Stomach (tissue), 9 donors: ENCODE results near the gene RNPEPL1. TPM values are rescaled to one million over a fixed set of nuclear protein-coding genes. Genes with fewer than 3 reads are reported as not detected.

Experiments used
- DNase-seq, 2 donors: peaks; one replicate each; pipeline versions ENCODE4 v3.0.0 to v3.0.0-alpha.2; 2013 to 2019
- H3K27ac ChIP-seq, 5 donors: fragments of 200-600 bp in 4 of 5; sonication (generic) in 4 of 5; one replicate each; pipeline ENCODE4 v1.5.1; 2013 to 2019; ENCODE audit warnings: mild to moderate bottlenecking in 1 of 5, moderate library complexity in 1 of 5
- H3K27me3 ChIP-seq, 3 donors: fragments of 200-600 bp; sonication (generic); one replicate each; pipeline ENCODE4 v1.5.1; 2017 to 2019; ENCODE audit warnings: mixed run types in 1 of 3
- H3K36me3 ChIP-seq, 4 donors: fragments of 200-600 bp; sonication (generic); 1 replicate in 3 of 4; 2 replicates in 1 of 4; pipeline ENCODE4 v1.5.1; 2016 to 2019
- H3K4me1 ChIP-seq, 4 donors: fragments of 200-600 bp; sonication (generic); one replicate each; pipeline ENCODE4 v1.5.1; 2016 to 2019
- H3K4me3 ChIP-seq, 4 donors: fragments of 200-600 bp; sonication (generic) in 3 of 4; one replicate each; pipeline ENCODE4 v1.5.1; 2016 to 2019; ENCODE audit warnings: mild to moderate bottlenecking in 1 of 4
- H3K9me3 ChIP-seq, 4 donors: fragments of 200-600 bp; sonication (generic); one replicate each; pipeline ENCODE4 v1.5.1; 2016 to 2019
- CTCF ChIP-seq, 7 experiments: fragments of 450-650 bp in 4 of 7; fragments of 200-600 bp in 3 of 7; sonication (generic) in 3 of 7; IDR thresholded peaks; one replicate each; pipeline ENCODE4 v1.5.1; 2016 to 2019; ENCODE audit warnings: antibody characterized with exemption in 7 of 7, control low read depth in 2 of 7, mild to moderate bottlenecking in 1 of 7
- EP300 ChIP-seq: sonication (generic); formaldehyde crosslinking; IDR thresholded peaks from one replicate; pipeline ENCODE4 v1.6.1; 2017; ENCODE audit warnings: antibody characterized with exemption
- POLR2A ChIP-seq, 4 donors: fragments of 450-650 bp; IDR thresholded peaks; one replicate each; pipeline ENCODE4 v1.6.1; 2016; ENCODE audit warnings: antibody characterized with exemption in 4 of 4, control low read depth in 2 of 4, mild to moderate bottlenecking in 1 of 4, moderate library complexity in 1 of 4
- POLR2AphosphoS5 ChIP-seq, 3 donors: sonication (generic); formaldehyde crosslinking; IDR thresholded peaks; one replicate each; pipeline ENCODE4 v1.6.1; 2016; ENCODE audit warnings: antibody characterized with exemption in 3 of 3
- WGBS, 5 donors: extraction: QIAGEN DNeasy Blood & Tissue Kit in 3 of 5; methylation state at CpG; one replicate each; pipeline versions ENCODE4 v1.1.5 to v1.1.7; 2013 to 2018; 5-methylcytosine and 5-hydroxymethylcytosine counted together
- intact Hi-C: fragments of 100-400 bp; cut with DNase I; formaldehyde crosslinking; loops from one replicate; pipeline ENCODE4 v1.15.1; 2023; ENCODE audit warnings: low total_unique reads
- polyA plus RNA-seq, 3 donors: library from polyadenylated mRNA; stranded (reverse); fragments of 200-250 nt; gene quantifications; one replicate each; pipeline ENCODE4 v1.2.3, GENCODE V29; 2013
- total RNA-seq, 5 donors: library from RNA; depleted of rRNA; stranded (reverse); fragments of >200 nt; gene quantifications; one replicate each; pipeline versions ENCODE4 v1.1.0 to v1.2.3, GENCODE V29; 2014 to 2016
- donor health status: healthy with polysubstance abuse.
- donor health status: Bipolar disorder and iron deficiency.
- donor health status: healthy.

RNPEPL1 gene
- total and polyA plus RNA-seq, 8 donors: 32.7 to 196 (median 124) TPM

DNA sequence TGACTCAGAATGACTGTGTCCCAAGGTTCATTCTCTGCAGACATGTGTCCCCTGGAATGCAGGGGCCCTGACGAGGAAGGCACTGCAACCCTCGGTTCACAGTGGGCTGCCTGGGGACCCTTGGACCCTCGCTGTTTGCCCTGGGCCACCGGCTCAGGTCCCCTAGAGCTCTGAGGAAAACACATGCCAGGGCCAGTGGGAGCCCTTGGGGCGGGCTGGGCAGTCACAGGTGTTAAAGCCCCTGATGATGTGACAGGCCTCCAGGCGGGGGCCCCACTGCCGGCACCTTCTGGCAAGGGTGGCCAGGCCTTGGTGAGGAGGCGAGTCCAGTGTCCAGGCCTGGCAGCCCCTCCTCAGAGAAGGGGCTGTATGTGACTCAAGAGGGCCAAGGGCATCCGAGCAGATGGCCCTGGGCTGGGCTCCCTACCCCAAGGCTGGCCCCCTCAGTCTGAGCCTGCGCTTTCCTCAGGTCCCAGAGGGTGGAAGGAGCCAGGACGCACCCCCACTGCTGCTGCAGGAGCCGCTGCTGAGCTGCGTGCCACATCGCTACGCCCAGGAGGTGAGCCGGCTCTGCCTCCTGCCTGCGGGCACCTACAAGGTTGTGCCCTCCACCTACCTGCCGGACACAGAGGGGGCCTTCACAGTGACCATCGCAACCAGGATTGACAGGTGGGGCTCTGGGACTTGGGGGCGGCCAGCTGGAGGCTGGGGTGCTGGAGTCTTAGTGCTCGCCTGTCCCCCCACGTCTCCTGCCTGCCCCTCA is 29.3 kb downstream of the RNPEPL1 start:
- Histone ChIP-seq H3K4me3 (no peak overlapping the region), H3K9me3 (no peaks in the 10 kb centered on the region), H3K36me3 (peaks cover 16 to 96% (median 82%) of the 10 kb centered on the region in 4 donors), H3K4me1 (peaks cover 10 to 42% (median 33%) of the 10 kb centered on the region in 4 donors), H3K27ac (no peak overlapping the region), H3K27me3 (no peaks in the 10 kb centered on the region)
- no peak for TF ChIP-seq EP300
- no peak for TF ChIP-seq POLR2AphosphoS5 (IDR thresholded peaks at IDR 0.05)
- TF ChIP-seq POLR2A (IDR thresholded peaks at IDR 0.05): no peak
- TF ChIP-seq CTCF (IDR thresholded peaks at IDR 0.05): no peak
- no peak for DNase-seq
- intact Hi-C loops: no loop called here
- 90 to 100% (median 93%) methylated on average over 7 to 22 of the region's 22 CpGs for WGBS, 5 donors

DNA sequence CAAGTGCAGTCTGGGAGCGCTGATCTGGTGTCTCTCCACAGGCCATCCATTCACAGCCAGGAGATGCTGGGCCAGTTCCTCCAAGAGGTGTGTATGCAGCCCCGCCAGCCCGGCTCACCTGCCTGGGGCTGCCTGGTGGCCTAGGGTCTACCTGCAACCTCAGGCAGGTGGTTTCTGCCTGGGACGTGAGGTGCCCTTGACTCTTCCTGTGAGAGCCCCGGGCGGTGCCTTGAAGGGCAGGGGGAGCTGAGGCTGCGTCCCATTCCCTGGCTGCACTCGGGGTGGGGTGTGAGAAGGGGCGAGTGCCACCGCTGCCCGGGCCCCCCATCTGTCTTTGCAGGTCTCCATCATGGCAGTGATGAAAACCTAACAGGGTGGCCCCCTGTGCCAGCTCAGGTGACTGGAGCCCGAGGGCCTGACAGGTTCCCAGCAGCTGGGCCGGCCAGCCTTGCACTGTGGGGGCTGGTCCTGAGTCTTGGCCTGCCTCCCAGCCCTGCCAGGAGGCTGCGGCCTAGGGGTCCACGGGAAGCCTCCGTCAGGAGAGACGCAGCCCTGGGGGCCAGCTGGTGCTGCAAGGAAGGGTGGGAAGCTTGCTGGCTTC is 30.1 kb downstream of the RNPEPL1 start:
- DNase-seq: no peak
- H3K27ac ChIP-seq: no peak overlapping the region
- WGBS, 5 donors: 94 to 97% (median 96%) methylated on average over 11 to 17 of the region's 17 CpGs
- H3K27me3 ChIP-seq: no peaks in the 10 kb centered on the region
- intact Hi-C loops: no loop called here
- peaks cover 14 to 44% (median 33%) of the 10 kb centered on the region in 4 donors for H3K4me1 ChIP-seq
- no peak overlapping the region for H3K4me3 ChIP-seq
- TF ChIP-seq POLR2AphosphoS5 (IDR thresholded peaks at IDR 0.05) (no peak), EP300 (no peak), CTCF (IDR thresholded peaks at IDR 0.05) (no peak), POLR2A (IDR thresholded peaks at IDR 0.05) (no peak)
- peaks cover 16 to 94% (median 74%) of the 10 kb centered on the region in 4 donors for H3K36me3 ChIP-seq
- H3K9me3 ChIP-seq: no peaks in the 10 kb centered on the region

- H3K36me3 ChIP-seq: peaks cover 16 to 87% (median 66%) of the 10 kb centered on the region in 4 donors
- no peak overlapping the region for H3K4me3 ChIP-seq
- peaks cover 18 to 45% (median 36%) of the 10 kb centered on the region in 4 donors for H3K4me1 ChIP-seq
- DNase-seq: no peak
- TF ChIP-seq POLR2AphosphoS5 (IDR thresholded peaks at IDR 0.05): no peak
- no peak for TF ChIP-seq POLR2A (IDR thresholded peaks at IDR 0.05)
- TF ChIP-seq CTCF (IDR thresholded peaks at IDR 0.05): no peak
- TF ChIP-seq EP300: no peak
- H3K27ac ChIP-seq: no peak overlapping the region
- intact Hi-C loops: no loop called here
- 92 to 98% (median 95%) methylated on average over 11 of the region's 11 CpGs for WGBS, 5 donors
- H3K27me3 ChIP-seq: no peaks in the 10 kb centered on the region
- H3K9me3 ChIP-seq: no peaks in the 10 kb centered on the region
These were observed 30.9 kb downstream of the RNPEPL1 start for GRCh38 chr2:240599141-240599583.

- H3K27ac ChIP-seq: no peak overlapping the region
- H3K9me3 ChIP-seq: no peaks in the 10 kb centered on the region
- intact Hi-C loops: no loop called here
- H3K27me3 ChIP-seq: no peaks in the 10 kb centered on the region
- peaks cover 9 to 75% (median 56%) of the 10 kb centered on the region in 4 donors for H3K36me3 ChIP-seq
- H3K4me1 ChIP-seq: peaks cover 16 to 41% (median 39%) of the 10 kb centered on the region in 4 donors
- H3K4me3 ChIP-seq: no peak overlapping the region
- WGBS, 5 donors: 88 to 97% (median 95%) methylated on average over 6 to 16 of the region's 16 CpGs
- DNase-seq: no peak
- TF ChIP-seq POLR2AphosphoS5 (IDR thresholded peaks at IDR 0.05): no peak
- no peak for TF ChIP-seq POLR2A (IDR thresholded peaks at IDR 0.05)
- no peak for TF ChIP-seq EP300
- TF ChIP-seq CTCF (IDR thresholded peaks at IDR 0.05): no peak
These were observed 32.2 kb downstream of the RNPEPL1 start for GRCh38 chr2:240600451-240600961.
